Left renal cortex interstitium (tissue), 4 donors: ENCODE measurements around the gene RNF135. TPM values are rescaled to one million over a fixed set of nuclear protein-coding genes. Genes with fewer than 3 reads are reported as not detected.
"Not testable (repeated sequence)": the region's sequence is repeated elsewhere in the genome, so short reads cannot be mapped to it uniquely, and the experiment has no call there.

Experiments
- DNase-seq, 4 donors: peaks; one replicate each; pipeline ENCODE4 v3.0.0-alpha.2; 2013; ENCODE audit warnings: low read depth in 4 of 4, low spot score in 2 of 4, missing footprints in 1 of 4
- polyA plus RNA-seq, 4 donors: library from polyadenylated mRNA; unstranded; fragments of 120-200 nt; gene quantifications; one replicate each; pipeline ENCODE4 v1.2.1, GENCODE V29; 2013; ENCODE audit not compliant: insufficient read length in 4 of 4

RNF135 gene
- polyA plus RNA-seq, 4 donors, result 18.6 to 19.8 (median 18.8) TPM

GRCh38 chr17:30997270-30997669 lies 26.4 kb downstream of the RNF135 start:
- no peak for DNase-seq

- DNase-seq, result no peak
These were observed 27.0 kb downstream of the RNF135 start for GRCh38 chr17:30997842-30998241.

GRCh38 chr17:31002047-31002446 lies 31.2 kb downstream of the RNF135 start:
- DNase-seq, result no peak

- DNase-seq, result no peak
These were observed 32.5 kb downstream of the RNF135 start for GRCh38 chr17:31003225-31003866.

GRCh38 chr17:31004160-31004559 lies 33.3 kb downstream of the RNF135 start:
- DNase-seq, result no peak

- no peak for DNase-seq
These were observed 37.0 kb downstream of the RNF135 start for GRCh38 chr17:31007695-31008373.

GRCh38 chr17:31008374-31009041 lies 37.7 kb downstream of the RNF135 start:
- DNase-seq, result peak in 3 of 4 donors; percentile 43 to 56 (median 53)

GRCh38 chr17:31009042-31009702 lies 38.3 kb downstream of the RNF135 start:
- peak in 3 of 4 donors; percentile 16 to 47 (median 32) for DNase-seq

GRCh38 chr17:31010014-31010413 lies 39.2 kb downstream of the RNF135 start:
- not testable (repeated sequence) for DNase-seq

GRCh38 chr17:31013844-31014243 lies 43.0 kb downstream of the RNF135 start:
- DNase-seq, result no peak

GRCh38 chr17:31015639-31016038 lies 44.8 kb downstream of the RNF135 start:
- DNase-seq, result no peak

GRCh38 chr17:31019004-31019403 lies 48.2 kb downstream of the RNF135 start:
- DNase-seq, result no peak

GRCh38 chr17:31023171-31023570 lies 52.3 kb downstream of the RNF135 start:
- DNase-seq, result not testable (repeated sequence)

GRCh38 chr17:31031841-31032240 lies 61.0 kb downstream of the RNF135 start:
- DNase-seq, result no peak

- DNase-seq, result not testable (repeated sequence)
These were observed 64.8 kb downstream of the RNF135 start for GRCh38 chr17:31035611-31036010.

- not testable (repeated sequence) for DNase-seq
These were observed 70.0 kb downstream of the RNF135 start for GRCh38 chr17:31040837-31041236.

GRCh38 chr17:31042378-31042777 lies 71.5 kb downstream of the RNF135 start:
- DNase-seq, result not testable (repeated sequence)

GRCh38 chr17:31046856-31047425 lies 76.1 kb downstream of the RNF135 start:
- DNase-seq, result not testable (repeated sequence)

- no peak for DNase-seq
These were observed 77.3 kb downstream of the RNF135 start for GRCh38 chr17:31048142-31048541.

- no peak for DNase-seq
These were observed 77.9 kb downstream of the RNF135 start for GRCh38 chr17:31048780-31049179.
